CD8-positive, alpha-beta memory T cell (primary cell): ENCODE measurements around the gene EPB41L1. TPM values are rescaled to one million over a fixed set of nuclear protein-coding genes. Genes with fewer than 3 reads are reported as not detected.

Source experiments
- CTCF ChIA-PET: fragments of 350-600 bp; sonication (Branson Sonifier 250); formaldehyde crosslinking; loops from one replicate; lab custom pipeline; 2021; ENCODE audit warnings: antibody characterized with exemption; lab: Charles Lee
- POLR2A ChIA-PET: fragments of 350-600 bp; sonication (Branson Sonifier 250); formaldehyde crosslinking; loops from one replicate; lab custom pipeline; 2021; ENCODE audit warnings: antibody characterized with exemption; lab: Charles Lee
- DNase-seq, 5 donors: peaks; one replicate each; pipeline versions ENCODE4 v3.0.0 to v3.0.0-alpha.2; 2020 to 2022; ENCODE audit warnings: mixed read lengths in 1 of 5
- H3K27ac ChIP-seq: one replicate; pipeline ENCODE4 v1.7.0; 2013; ENCODE audit warnings: low read depth, mild to moderate bottlenecking, low read length, moderate library complexity
- H3K27me3 ChIP-seq: 2 replicates; pipeline ENCODE4 v1.7.0; 2013; ENCODE audit warnings: low read length, mild to moderate bottlenecking; ENCODE audit not compliant: insufficient read depth, poor library complexity, severe bottlenecking
- H3K36me3 ChIP-seq: 2 replicates; pipeline ENCODE4 v1.7.0; 2013; ENCODE audit warnings: mild to moderate bottlenecking, low read length, moderate library complexity; ENCODE audit not compliant: insufficient read depth
- H3K4me1 ChIP-seq: 2 replicates; pipeline ENCODE4 v1.7.0; 2013; ENCODE audit warnings: mild to moderate bottlenecking, low read length, moderate library complexity; ENCODE audit not compliant: insufficient read depth
- H3K4me3 ChIP-seq: 2 replicates; pipeline ENCODE4 v1.7.0; 2013; ENCODE audit warnings: mild to moderate bottlenecking, low read length
- H3K9me3 ChIP-seq: 2 replicates; pipeline ENCODE4 v1.7.0; 2013; ENCODE audit warnings: mild to moderate bottlenecking, low read length
- H3K27ac Mint-ChIP-seq, 8 donors: one replicate each; pipeline ENCODE4 v1.8.0; 2020 to 2021; ENCODE audit warnings: mixed read lengths in 8 of 8, mild to moderate bottlenecking in 6 of 8, inconsistent platforms in 3 of 8, moderate library complexity in 3 of 8
- H3K27me3 Mint-ChIP-seq, 2 donors: one replicate each; pipeline ENCODE4 v1.8.0; 2020 to 2021; ENCODE audit warnings: mixed read lengths in 2 of 2, mild to moderate bottlenecking in 1 of 2, moderate library complexity in 1 of 2
- H3K36me3 Mint-ChIP-seq, 3 donors: one replicate each; pipeline ENCODE4 v1.8.0; 2020 to 2021; ENCODE audit warnings: mixed read lengths in 3 of 3, inconsistent platforms in 1 of 3, mild to moderate bottlenecking in 1 of 3
- H3K4me1 Mint-ChIP-seq, 3 donors: one replicate each; pipeline ENCODE4 v1.8.0; 2020 to 2021; ENCODE audit warnings: mixed read lengths in 3 of 3, inconsistent platforms in 1 of 3, mild to moderate bottlenecking in 1 of 3
- H3K4me3 Mint-ChIP-seq, 7 donors: one replicate each; pipeline ENCODE4 v1.8.0; 2020 to 2021; ENCODE audit warnings: mixed read lengths in 7 of 7, mild to moderate bottlenecking in 6 of 7, moderate library complexity in 4 of 7, inconsistent platforms in 2 of 7
- H3K9me3 Mint-ChIP-seq, 5 donors: one replicate each; pipeline ENCODE4 v1.8.0; 2020 to 2022; ENCODE audit warnings: mixed read lengths in 5 of 5, mild to moderate bottlenecking in 3 of 5, moderate library complexity in 2 of 5, inconsistent platforms in 1 of 5
- polyA plus RNA-seq: library from polyadenylated mRNA; unstranded; fragments of 300-500 nt; fragmentation: Illumina TruSeq; gene quantifications from one replicate; pipeline ENCODE4 v1.2.3, GENCODE V29; 2021
- total RNA-seq, 2 experiments: library from RNA; stranded (reverse); gene quantifications; one replicate each; pipeline ENCODE4 v1.2.3, GENCODE V29; 2021

Gene EPB41L1
- total and polyA plus RNA-seq, 3 experiments from 2014 or later: 0.29 to 0.35 TPM; not detected in 1

DNA sequence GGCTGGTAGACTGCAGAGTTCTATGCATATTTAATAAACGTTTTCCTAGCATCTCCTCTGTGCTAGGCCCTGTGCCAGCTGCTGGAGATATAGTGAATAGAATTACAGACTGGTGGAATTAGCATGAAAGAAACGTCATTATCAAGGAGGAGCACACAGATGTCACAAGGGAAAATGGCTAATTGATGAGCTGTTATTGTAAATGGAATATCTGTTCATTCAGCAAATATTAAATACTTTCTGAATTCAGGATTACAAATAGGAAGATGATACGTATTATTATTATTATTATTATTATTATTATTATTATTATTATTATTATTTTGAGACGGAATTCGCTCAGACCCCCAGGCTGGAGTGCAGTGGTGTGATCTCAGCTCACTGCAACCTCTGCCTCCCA is 82.9 kb downstream of the EPB41L1 start:
- ChIA-PET POLR2A (interaction anchor here (0.8 to 1.7 kb wide), 2 partner anchors 7 to 336 kb away, joined by 6 read pairs; partner anchors contain the start of gene TGIF2), CTCF (interaction anchor here (1.3 kb wide), 1 partner anchor 202 kb away, joined by 3 read pairs; no protein-coding TSS in a partner anchor)
- H3K4me1 Mint-ChIP-seq: peaks cover 43 to 57% (median 56%) of the 10 kb centered on the region in 3 donors
- H3K36me3 Mint-ChIP-seq: peaks cover 0 to 41% (median 7%) of the 10 kb centered on the region in 3 donors
- H3K4me3 ChIP-seq: peak overlapping the region; percentile 95
- peaks cover 33% of the 10 kb centered on the region for H3K4me1 ChIP-seq
- DNase-seq: no peak
- H3K9me3 ChIP-seq: no peaks in the 10 kb centered on the region
- H3K27ac Mint-ChIP-seq: peak overlapping the region in 6 of 8 donors; percentile 78 to 97 (median 95)
- peak overlapping the region; percentile 83 for H3K27ac ChIP-seq
- peak overlapping the region; percentile 87 to 98 (median 96) for H3K4me3 Mint-ChIP-seq
- H3K9me3 Mint-ChIP-seq: no peaks in the 10 kb centered on the region
- peaks cover 0 to 1% of the 10 kb centered on the region in 2 donors for H3K27me3 Mint-ChIP-seq
- H3K36me3 ChIP-seq: peaks cover 24% of the 10 kb centered on the region
- no peaks in the 10 kb centered on the region for H3K27me3 ChIP-seq

DNA sequence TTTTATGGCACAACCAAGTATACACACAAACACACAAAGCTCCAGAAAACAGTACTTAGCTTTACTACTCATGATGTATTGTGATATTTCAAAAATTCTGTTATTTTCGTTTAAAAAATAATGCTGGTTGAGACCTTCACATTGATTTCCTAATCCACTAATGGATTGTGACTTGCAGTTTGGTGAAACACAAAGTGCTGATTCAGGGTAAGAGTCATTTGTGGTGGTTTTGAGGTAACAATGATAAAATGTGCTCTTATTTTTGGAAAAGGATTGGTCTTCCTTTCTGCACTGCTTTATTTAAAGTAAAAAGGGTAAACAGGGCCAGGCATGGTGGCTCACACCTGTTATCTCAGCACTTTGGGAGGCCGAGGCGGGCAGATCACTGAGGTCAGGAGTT is 83.6 kb downstream of the EPB41L1 start:
- Mint-ChIP-seq H3K9me3 (no peaks in the 10 kb centered on the region), H3K36me3 (peaks cover 0 to 45% (median 7%) of the 10 kb centered on the region in 3 donors), H3K27me3 (no peaks in the 10 kb centered on the region), H3K4me3 (peak overlapping the region; percentile 27 to 81 (median 69)), H3K4me1 (peaks cover 43 to 57% (median 56%) of the 10 kb centered on the region in 3 donors), H3K27ac (peak overlapping the region in 1 of 8 donors; percentile 68)
- H3K4me3 ChIP-seq: no peak overlapping the region
- no peaks in the 10 kb centered on the region for H3K27me3 ChIP-seq
- ChIA-PET POLR2A (interaction anchor here (0.8 kb wide), 1 partner anchor 336 kb away, joined by 6 read pairs; the partner anchor contains the start of gene TGIF2), CTCF (interaction anchor here (1.2 kb wide), 1 partner anchor 35 kb away, joined by 5 read pairs; no protein-coding TSS in a partner anchor)
- H3K27ac ChIP-seq: no peak overlapping the region
- peaks cover 33% of the 10 kb centered on the region for H3K4me1 ChIP-seq
- H3K9me3 ChIP-seq: no peaks in the 10 kb centered on the region
- no peak for DNase-seq
- peaks cover 24% of the 10 kb centered on the region for H3K36me3 ChIP-seq

DNA sequence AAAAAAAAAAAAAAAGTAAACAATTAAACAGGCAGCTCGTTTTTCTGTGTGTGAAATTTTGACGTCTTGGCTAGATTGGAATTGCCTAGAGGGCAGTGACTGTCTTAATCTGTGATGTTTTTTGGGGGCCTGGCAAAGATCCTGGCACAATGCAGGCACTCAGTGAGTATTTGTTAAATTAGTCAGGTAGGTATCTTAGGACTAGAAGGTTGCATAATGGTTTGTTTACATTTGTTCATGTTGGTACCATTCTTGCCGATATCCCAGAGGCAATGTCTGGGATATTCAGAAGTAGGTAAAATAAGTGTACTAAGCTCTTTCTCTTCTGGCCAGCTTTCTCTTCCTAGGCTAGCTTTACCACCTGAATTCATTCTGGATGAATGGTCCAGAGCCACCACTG is 84.2 kb downstream of the EPB41L1 start:
- Mint-ChIP-seq H3K36me3 (peaks cover 0 to 51% (median 7%) of the 10 kb centered on the region in 3 donors), H3K4me3 (peak overlapping the region in 6 of 7 donors; percentile 8 to 89 (median 58)), H3K27ac (peak overlapping the region in 4 of 8 donors; percentile 47 to 71 (median 57)), H3K9me3 (no peaks in the 10 kb centered on the region), H3K4me1 (peaks cover 47 to 62% (median 56%) of the 10 kb centered on the region in 3 donors), H3K27me3 (no peaks in the 10 kb centered on the region)
- Histone ChIP-seq H3K27ac (no peak overlapping the region), H3K36me3 (peaks cover 26% of the 10 kb centered on the region), H3K9me3 (no peaks in the 10 kb centered on the region), H3K4me1 (peaks cover 33% of the 10 kb centered on the region), H3K4me3 (no peak overlapping the region), H3K27me3 (no peaks in the 10 kb centered on the region)
- POLR2A ChIA-PET: no interaction called here
- CTCF ChIA-PET: interaction anchor here (1.2 kb wide), 1 partner anchor 36 kb away, joined by 5 read pairs; no protein-coding TSS in a partner anchor
- DNase-seq: no peak

DNA sequence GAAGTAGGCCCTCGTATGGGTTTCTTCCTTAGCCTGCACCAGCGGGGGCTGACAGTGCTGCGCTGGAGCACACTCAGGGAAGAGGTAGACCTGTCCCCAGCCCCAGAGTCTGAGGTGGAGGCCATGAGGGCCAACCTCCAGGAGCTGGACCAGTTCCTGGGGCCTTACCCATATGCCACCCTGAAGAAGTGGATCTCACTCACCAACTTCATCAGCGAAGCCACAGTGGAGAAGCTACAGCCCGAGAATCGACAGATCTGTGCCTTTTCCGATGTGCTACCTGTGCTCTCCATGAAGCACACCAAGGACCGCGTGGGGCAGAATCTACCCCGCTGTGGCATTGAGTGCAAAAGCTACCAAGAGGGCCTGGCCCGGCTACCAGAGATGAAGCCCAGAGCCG is 85.5 kb downstream of the EPB41L1 start:
- Mint-ChIP-seq H3K4me3 (no peak overlapping the region), H3K4me1 (peaks cover 48 to 67% (median 65%) of the 10 kb centered on the region in 3 donors), H3K9me3 (no peaks in the 10 kb centered on the region), H3K36me3 (peaks cover 0 to 64% (median 7%) of the 10 kb centered on the region in 3 donors), H3K27ac (peak overlapping the region in 1 of 8 donors; percentile 58), H3K27me3 (no peaks in the 10 kb centered on the region)
- Histone ChIP-seq H3K27ac (no peak overlapping the region), H3K27me3 (no peaks in the 10 kb centered on the region), H3K4me3 (no peak overlapping the region), H3K4me1 (peaks cover 33% of the 10 kb centered on the region), H3K9me3 (no peaks in the 10 kb centered on the region), H3K36me3 (peaks cover 40% of the 10 kb centered on the region)
- ChIA-PET CTCF (no interaction called here), POLR2A (interaction anchor here (0.6 kb wide), 1 partner anchor 1120 kb away, joined by 7 read pairs; no protein-coding TSS in a partner anchor)
- DNase-seq: no peak

DNA sequence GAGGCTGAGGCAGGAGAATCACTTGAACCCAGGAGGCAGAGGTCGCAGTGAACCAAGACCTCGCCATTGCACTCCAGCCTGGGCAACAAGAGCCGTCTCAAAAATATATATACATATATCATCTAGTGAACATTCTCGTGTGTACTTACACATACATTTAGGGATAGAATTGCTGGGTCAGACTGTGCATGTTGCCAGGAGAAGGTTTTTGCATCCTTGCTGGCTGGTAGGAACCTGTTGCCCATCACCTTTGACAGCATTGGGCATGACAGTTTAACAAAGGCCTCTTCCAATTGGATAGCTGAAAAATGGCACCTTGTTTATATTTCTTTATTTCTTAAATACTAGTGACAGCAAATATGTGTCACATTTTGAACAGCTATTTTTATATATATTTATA is 87.1 kb downstream of the EPB41L1 start:
- ChIA-PET POLR2A (no interaction called here), CTCF (no interaction called here)
- H3K27ac ChIP-seq: no peak overlapping the region
- DNase-seq: no peak
- Mint-ChIP-seq H3K27me3 (no peaks in the 10 kb centered on the region), H3K9me3 (no peaks in the 10 kb centered on the region), H3K4me1 (peaks cover 38 to 59% (median 56%) of the 10 kb centered on the region in 3 donors), H3K27ac (no peak overlapping the region), H3K4me3 (no peak overlapping the region), H3K36me3 (peaks cover 0 to 77% (median 14%) of the 10 kb centered on the region in 3 donors)
- H3K27me3 ChIP-seq: no peaks in the 10 kb centered on the region
- no peaks in the 10 kb centered on the region for H3K9me3 ChIP-seq
- no peak overlapping the region for H3K4me3 ChIP-seq
- peaks cover 27% of the 10 kb centered on the region for H3K4me1 ChIP-seq
- H3K36me3 ChIP-seq: peaks cover 51% of the 10 kb centered on the region

DNA sequence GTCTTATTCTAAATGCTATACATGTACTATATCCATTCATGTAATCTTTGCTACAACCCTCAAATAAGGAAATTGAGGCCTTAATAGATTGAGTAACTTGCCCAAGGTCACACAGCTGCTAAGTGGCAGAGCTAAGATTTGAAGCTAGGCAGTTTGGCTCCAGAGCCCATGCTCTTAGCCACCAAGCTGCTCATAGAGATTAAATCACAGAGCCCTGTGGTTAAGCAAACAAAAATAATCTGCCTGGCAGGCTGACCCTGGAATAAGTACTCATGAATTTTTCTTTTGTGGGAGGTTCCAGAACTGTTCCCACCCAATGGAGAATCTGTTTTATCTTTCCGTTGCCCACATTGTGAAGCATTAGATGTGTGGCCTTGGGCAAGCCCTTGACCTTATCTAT is 89.2 kb downstream of the EPB41L1 start:
- Histone ChIP-seq H3K36me3 (peaks cover 61% of the 10 kb centered on the region), H3K4me1 (peaks cover 10% of the 10 kb centered on the region), H3K4me3 (no peak overlapping the region), H3K27me3 (no peaks in the 10 kb centered on the region), H3K9me3 (no peaks in the 10 kb centered on the region), H3K27ac (no peak overlapping the region)
- Mint-ChIP-seq H3K4me1 (peaks cover 35 to 52% (median 49%) of the 10 kb centered on the region in 3 donors), H3K27me3 (no peaks in the 10 kb centered on the region), H3K27ac (peak overlapping the region in 1 of 8 donors; percentile 65), H3K4me3 (no peak overlapping the region), H3K36me3 (peaks cover 5 to 85% (median 23%) of the 10 kb centered on the region in 3 donors), H3K9me3 (no peaks in the 10 kb centered on the region)
- CTCF ChIA-PET: no interaction called here
- no peak for DNase-seq
- POLR2A ChIA-PET: no interaction called here

DNA sequence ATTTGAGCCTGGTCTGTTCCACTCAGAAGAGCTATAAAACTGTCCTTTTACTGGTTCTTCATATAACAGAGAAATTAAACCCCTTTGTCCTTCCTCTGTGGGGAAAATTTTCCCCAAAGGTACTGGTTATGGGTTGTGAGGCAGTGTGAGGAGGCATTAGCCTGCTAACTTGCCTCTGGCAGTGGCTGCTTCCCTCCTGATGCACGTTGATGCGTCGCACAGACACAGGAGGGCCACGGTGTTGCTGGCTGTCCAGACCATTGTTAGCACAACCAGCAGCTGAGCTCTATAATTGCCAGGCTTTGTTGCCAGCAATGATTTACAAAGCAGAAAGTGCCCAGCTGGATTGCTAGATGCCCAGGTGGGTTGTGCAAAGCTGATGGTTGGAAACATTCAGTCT is 91.9 kb downstream of the EPB41L1 start:
- Histone ChIP-seq H3K27ac (no peak overlapping the region), H3K36me3 (peaks cover 46% of the 10 kb centered on the region), H3K4me3 (no peak overlapping the region), H3K4me1 (no peaks in the 10 kb centered on the region), H3K9me3 (no peaks in the 10 kb centered on the region), H3K27me3 (no peaks in the 10 kb centered on the region)
- no peaks in the 10 kb centered on the region for H3K27me3 Mint-ChIP-seq
- DNase-seq: no peak
- peaks cover 5 to 82% (median 20%) of the 10 kb centered on the region in 3 donors for H3K36me3 Mint-ChIP-seq
- ChIA-PET POLR2A (no interaction called here), CTCF (interaction anchor here (1.2 kb wide), 1 partner anchor 12 kb away, joined by 3 read pairs; no protein-coding TSS in a partner anchor)
- H3K4me1 Mint-ChIP-seq: peaks cover 31 to 46% (median 37%) of the 10 kb centered on the region in 3 donors
- no peak overlapping the region for H3K4me3 Mint-ChIP-seq
- H3K27ac Mint-ChIP-seq: no peak overlapping the region
- H3K9me3 Mint-ChIP-seq: no peaks in the 10 kb centered on the region

DNA sequence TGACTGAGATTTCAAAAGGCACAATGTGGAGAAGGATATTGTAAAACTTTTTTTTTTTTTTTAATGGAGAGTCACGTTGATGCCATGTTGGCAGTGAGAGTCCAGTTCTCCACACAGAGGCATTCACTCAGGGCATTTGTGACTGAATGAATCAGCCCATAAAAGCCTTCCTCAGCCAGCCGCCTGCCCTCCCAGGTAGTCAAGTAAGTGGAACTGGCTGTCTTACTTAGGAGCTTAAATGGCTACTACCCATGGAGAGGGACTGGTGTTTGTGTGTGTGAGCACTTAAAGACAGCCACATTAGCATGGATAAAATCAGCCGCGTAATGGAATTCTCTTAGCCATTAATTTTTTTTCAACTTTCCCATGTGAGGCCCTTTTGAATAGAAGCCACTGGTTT is 94.3 kb downstream of the EPB41L1 start:
- Mint-ChIP-seq H3K9me3 (no peaks in the 10 kb centered on the region), H3K4me3 (no peak overlapping the region), H3K4me1 (peaks cover 36 to 49% (median 49%) of the 10 kb centered on the region in 3 donors), H3K27ac (peak overlapping the region in 2 of 8 donors; percentile 9 to 10), H3K36me3 (peaks cover 5 to 91% (median 26%) of the 10 kb centered on the region in 3 donors), H3K27me3 (no peaks in the 10 kb centered on the region)
- Histone ChIP-seq H3K4me1 (no peaks in the 10 kb centered on the region), H3K36me3 (peaks cover 57% of the 10 kb centered on the region), H3K27me3 (no peaks in the 10 kb centered on the region), H3K27ac (no peak overlapping the region), H3K9me3 (no peaks in the 10 kb centered on the region), H3K4me3 (no peak overlapping the region)
- POLR2A ChIA-PET: no interaction called here
- no peak for DNase-seq
- CTCF ChIA-PET: no interaction called here
